NCI-H2171 treated with DMSO at 0.1 percent for 48 hours (cell line): Measurements from ENCODE around the gene MVD.
A peak's percentile ranks its signal among the peaks of the same experiment; 100 is the strongest.
"Not testable (repeated sequence)": the region's sequence is repeated elsewhere in the genome, so short reads cannot be mapped to it uniquely, and the experiment has no call there.

ENCODE experiments used
- DNase-seq: peaks from one replicate; lab custom pipeline; 2025; lab: John Stamatoyannopoulos, UW

The MVD gene

DNA sequence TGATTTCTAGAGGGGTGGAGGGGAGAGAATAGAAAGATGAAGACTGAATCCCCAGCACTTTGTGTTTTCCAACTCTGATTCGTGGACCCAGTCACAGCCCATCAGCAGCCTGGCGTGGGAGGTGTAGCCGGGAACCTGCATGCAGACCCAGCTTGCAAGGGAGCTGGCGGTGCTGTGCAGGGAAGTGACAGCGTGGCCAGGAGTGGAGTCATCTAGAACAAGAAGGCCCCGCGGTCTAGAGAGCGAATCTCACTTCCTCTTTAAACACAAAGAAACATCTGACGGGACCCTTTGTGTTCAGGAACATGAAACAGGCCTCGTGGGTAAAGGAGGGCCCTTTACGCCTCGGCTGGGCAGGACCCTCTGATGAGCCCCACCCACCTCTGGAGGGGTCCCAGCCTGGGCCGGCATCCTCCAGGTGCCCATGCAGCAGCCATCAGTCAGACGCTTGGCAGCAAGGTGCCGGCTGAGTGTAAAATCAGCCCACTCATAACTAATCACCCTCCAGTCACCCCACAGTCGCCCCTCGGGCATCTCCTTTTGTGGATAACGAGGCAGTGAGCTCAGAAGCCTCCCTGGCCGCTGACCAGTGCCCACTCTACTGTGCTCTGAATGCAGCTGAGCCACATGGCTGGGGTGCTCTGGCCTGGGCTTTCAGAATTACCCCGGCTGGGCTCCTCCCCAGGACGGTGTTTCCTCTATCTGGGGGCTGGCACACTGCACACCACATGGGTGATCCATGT, 19.0 kb upstream of the MVD start:
- no peak for DNase-seq

DNA sequence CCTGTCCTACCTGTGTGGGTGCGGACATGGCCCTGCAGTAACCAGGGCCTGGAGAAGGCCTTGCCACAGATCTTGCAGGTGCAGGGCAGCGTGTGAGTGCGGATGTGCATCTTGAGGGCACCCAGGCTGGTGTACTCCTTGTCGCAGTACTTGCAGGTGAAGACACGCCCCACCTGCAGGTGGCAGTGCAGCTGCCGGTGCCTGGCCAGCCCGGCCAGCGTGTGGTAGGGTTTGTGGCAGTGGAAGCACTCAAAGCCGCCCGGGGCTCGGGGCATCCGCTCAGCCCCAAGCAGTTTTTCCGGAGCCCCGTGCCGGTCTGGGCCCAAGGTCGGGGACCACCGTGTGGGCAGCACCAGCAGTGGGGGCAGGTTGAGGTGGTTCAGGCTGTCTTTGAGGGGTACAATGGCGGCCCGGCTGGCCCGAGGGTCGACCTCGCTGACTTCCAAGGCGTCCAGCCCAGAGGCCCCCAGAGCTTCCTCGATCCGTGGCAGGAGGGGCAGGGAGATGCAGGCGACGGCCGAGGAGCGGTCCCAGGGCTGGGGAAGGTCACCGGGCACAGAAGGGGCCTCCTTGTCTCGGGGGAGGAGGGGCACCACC, 18.3 kb upstream of the MVD start:
- DNase-seq = no peak

DNA sequence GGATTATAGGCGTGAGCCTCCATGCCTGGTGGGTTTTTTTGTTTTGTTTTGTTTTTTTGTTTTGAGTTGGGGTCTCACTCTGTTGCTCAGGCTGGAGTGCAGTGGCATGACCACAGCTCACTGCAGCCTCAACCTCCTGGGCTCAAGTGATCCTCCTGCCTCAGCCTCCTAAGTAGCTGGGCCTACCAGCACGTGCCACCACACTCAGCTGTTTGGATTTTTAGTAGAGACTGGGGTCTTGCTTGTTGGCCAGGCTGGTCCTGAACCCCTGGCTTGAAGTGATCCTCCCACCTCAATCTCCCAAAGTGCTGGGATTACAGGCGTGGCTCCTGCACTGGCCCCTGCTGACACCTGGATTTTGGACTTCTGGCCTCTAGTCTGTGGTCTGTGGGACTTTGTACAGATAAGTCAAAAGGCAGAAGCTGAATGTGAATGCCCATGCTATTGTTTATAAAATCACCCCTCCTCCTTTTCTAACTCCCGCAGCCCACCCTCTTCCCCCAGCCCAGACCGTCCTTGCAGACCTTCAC, 17.7 kb upstream of the MVD start:
- no peak for DNase-seq

DNA sequence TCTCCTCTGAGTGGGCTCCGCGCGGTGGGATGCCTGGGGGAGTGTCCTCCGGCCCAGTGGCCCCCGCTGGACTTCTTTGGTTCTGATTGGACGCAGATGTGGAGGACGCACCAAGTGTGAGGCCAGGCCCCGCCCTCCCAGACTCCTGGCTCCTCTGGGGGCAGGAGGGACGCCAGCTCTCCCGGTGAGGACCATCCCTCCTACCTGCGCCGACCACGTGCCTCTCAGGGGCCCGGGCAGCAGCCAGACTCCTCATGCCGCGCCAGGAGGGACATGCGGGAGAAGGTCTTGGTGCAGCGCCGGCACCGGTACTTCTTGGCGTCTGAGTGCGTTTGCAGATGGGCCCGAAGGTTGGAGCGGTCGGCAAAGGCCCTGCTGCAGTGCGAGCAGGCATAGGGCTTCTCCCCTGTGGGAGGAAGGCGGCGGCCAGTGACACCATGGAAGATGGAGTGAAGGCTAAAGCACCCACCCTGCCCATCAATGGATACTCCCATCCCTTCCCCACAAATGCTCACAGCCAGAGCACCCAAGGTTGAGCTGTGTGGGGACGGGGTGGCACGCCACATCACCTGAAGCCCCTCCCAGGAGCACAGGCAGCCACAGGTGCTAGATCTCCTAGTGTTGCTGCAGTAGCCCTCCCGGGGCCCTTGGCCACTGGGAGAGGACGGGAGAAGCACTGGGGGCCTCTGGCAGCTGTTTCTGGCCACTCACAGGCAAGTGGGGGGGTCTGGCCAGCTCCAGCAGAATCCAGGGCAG, 15.5 kb upstream of the MVD start:
- no peak for DNase-seq

DNA sequence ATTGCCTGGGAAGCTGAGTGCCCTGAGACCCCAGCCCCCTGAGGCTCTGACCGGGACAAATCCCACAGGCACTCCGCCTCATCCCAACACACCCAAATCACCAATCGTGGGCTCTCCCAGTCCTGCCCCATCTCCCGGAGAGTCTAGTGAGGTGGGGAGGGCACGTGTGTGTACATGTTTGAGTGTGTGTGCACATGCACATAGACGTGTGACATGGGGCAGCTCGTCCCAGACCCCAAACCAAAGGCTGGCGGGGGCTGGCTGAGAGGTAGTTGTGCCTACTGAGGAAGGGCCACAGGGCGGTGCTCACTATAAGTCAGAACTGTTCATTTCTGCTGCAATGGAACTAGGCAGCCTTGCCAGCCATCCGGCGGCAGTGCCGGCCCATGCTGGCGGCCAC, 14.8 kb upstream of the MVD start:
- DNase-seq = no peak

DNA sequence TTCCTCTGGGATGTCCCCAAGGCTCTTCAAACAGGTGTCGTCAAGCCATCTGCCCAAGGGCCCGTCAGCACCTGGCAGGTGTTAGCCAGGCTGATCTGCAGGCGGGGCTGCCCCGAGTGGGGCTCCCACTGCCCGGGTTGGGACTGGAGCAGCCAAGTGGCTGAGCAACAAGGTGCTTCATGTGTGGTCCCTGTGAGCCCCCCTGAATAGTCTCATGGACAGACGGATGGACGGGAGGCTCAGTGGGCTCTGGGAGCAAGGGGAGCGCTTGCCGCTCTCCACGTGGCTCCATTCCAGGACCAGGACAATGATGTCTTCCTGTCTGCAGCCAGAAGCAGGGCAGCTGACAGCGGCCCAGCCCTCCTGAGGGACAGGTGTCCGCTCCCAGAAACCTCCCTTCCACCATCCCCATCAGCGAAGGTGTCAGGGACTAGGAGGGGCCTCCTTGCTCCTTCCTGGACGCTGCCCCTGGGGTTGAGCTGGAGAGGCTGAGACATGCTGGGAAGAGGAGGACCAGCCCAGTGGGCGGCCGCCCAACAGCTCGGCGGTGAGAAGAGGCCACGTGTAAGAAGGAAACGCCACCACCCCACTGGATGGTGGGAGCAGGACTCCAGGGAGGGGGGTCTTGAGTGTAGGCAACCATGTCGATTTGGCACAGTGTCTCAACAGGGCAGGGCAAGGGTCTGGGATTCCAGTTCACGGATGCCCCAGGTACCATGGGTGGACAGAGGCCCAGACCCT, 13.8 kb upstream of the MVD start:
- no peak for DNase-seq

DNA sequence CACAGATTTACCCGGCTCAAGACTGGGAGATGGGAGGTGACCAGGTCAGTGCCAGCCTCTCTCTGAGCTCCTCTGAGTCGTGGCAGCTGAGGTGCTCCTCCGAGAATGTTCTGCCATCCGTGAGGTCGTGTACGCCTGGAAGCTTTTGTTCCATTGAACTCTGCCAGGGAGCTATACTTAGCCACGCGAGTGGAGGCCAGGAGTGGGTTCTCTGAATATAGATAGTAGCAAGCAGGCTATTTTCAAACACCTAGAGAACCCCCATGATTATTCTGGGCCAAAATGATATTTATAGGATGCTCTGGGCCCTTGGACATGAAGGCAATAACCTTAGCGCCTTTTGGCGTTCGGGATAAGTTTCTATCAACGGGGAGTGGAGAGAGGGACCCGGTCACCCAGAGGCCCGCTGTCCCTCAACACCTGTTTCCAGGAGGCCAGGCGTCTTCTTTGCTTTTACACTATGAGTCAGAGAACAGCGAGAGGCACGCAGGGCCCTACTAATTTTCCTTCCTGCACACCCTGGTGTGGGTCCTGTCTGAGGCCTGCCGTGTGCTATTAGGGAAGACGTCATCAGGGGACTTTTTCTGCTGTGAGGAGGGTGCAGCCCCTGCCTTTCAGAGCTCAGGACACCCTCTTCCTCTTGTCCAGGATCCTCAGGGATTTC, 11.0 kb upstream of the MVD start:
- DNase-seq = no peak

DNA sequence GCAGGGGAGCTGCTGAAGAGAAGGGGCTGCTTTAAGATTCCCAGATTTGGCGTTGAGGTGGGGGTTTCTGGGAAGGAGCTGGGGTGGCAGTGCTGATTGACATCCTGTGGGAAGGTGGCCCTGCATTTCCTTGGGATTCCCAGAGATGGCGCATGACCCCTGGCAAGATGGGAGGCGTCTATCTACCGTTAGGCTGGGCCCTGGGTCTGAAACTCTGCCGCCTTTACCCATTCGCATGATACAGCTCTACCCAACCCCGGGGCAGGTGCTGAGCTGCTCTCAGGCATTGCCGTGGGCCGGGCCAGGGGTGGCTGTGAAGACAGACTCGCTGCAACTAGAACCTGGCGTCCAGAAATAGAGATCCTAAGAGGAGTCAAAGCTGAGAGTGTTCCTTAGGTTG, 9.9 kb upstream of the MVD start:
- DNase-seq = no peak

DNA sequence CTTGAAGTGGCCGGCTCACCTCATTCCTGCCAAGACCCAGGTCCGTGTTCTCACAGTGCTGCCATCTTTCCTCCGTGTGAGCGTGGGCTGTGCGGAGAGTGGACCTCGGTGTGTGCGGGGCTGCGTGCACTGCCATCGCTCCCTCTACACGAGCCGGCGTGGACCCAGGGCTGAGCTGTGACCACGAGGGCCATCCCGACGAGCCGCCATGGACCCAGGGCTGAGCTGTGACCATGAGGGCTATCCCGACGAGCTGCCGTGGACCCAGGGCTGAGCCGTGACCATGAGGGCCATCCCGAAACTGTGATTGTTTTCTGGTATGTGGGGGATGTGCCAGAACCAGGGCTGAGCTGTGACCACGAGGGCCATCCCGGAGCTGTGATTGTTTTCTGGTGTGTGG, 8.9 kb upstream of the MVD start:
- no peak for DNase-seq

DNA sequence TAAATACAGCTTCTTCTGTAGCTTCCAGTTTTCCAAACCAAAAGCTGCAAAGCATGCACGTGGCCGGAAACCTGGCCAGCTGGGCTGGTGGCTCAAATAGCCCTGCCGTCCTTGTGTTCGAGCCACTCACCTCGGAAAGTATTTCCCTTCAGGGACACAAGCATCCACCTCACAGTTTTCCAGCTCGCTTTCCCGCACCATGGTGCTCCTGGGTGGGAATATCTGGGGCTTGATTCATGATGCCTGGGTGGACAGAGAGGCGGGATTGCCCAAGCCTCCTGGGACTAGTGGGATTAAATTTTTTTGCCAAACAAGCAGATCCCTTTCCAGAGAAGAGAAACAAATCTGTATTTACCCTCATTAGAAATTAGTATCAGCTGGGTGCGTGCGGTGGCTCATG, 7.1 kb upstream of the MVD start:
- no peak for DNase-seq

DNA sequence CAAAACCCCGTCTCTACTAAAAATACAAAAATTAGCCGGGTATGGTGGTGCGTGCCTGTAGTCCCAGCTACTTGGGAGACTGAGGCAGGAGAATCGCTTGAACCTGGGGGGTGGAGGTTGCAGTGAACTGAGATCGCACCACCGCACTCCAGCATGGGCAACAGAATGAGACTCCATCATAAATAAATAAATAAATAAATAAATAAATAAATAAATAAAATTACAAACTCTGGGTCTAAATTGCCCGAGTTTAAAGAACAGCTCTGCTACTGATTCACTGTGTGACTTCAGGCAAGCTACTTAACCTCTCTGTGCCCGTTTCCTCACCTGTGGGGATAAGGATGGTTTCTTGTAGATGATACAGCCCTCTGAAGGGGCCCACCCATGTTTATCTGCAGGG, 6.6 kb upstream of the MVD start:
- not testable (repeated sequence) for DNase-seq

DNA sequence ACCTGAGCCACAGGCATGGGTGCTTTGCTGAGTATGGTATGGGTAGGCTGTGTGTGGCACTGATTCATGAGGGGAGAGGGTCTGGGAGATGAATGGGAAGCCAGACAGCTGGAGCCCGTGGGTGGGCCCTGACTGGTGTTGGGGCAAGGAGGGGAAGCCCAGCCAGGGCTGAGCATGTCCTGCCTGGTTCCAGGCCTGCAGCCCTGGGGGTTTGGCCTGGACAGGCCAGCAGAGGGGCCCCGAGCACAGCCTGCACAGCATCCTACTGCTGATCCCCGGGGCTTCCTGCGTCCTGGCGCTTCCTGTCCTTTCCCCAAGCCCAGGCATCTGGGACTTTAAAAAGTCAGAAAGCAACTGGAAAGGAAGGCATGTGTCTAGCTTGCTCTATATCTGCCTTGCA, 4.6 kb upstream of the MVD start:
- DNase-seq = no peak

DNA sequence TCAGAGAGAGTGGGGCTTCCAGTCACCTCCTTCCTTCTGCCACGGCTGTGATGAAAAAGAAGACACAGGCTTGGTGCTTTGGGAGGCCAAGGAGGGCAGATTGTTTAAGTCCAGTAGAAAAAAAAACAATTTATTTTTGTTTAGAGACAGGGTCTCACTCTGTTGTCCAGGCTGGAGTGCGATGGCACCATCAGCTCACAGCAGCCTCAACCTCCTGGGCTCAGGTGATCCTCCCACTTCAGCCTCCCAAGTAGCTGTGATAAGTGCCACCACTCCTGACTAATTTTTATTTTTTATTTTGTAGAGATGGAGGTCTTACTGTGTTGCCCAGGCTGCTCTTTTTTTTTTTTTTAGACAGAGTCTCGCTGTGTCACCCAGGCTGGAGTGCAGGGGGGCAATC, 2.7 kb upstream of the MVD start:
- no peak for DNase-seq

DNA sequence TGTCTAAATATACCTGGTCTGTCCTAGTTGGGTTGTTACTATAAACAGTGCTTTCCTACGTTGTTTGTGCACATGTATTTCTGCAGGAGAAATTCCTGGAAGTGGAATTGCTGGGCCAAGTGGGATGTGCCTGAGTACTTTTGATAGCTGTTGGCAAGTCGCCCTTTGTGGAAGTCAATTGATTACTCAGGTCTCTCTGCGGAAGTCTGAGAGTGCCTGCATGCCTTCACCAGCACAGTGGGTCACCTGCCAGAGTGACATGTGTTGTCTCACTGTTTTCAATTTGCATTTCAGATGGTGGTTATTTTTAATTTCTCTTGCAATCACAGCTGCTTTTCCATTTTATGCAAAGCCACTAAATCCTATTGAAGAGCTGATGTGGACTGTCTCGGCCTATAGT, 2.3 kb upstream of the MVD start:
- no peak for DNase-seq

DNA sequence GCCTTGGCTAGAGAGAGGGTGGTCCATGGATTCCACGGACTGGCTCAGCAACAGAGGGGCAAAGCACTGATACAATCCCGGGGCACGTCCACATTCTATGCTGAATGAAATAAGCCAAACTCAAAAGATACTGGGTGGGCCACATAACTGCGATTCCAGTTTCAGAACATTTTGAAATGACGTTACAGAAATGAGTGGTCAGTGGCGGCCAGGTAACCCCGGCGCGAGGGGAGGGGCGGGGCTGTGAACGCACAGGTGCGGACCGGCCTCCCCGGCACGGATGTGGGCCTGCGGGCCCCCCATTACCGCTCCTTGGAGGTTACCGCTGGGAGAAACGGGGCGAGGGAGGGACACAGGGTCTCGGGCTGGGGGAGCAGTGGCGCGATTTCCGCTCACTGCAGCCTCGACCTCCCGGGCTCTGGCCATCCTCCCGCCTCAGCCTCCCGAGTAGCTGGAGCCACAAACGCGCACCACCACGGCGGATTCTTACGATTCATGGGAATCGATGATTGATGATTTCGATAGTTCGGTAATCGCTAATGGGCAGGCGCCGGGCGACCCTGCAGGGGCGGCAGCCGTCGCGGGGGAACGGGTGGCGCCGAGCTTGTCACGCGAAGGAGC, 559 bp downstream of the MVD start:
- no peak for DNase-seq

DNA sequence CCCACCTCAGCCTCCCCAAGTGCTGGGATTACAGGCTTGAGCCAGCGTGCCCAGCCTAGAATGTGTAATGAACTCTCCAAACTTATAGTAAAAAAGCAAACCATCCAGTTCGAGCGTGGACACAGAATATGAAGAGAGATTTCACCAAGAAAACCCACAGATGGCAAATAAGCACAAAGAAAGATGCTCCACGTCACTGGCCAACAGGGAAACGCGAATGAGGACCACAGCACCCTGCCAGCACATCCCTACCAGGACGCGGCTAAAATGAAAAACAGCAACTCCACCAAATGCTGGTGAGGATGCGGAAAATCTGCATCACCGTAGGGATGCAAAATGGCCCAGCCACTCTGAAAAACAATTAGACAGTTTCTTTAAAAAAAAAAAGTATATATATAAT, 1.4 kb downstream of the MVD start:
- no peak for DNase-seq

DNA sequence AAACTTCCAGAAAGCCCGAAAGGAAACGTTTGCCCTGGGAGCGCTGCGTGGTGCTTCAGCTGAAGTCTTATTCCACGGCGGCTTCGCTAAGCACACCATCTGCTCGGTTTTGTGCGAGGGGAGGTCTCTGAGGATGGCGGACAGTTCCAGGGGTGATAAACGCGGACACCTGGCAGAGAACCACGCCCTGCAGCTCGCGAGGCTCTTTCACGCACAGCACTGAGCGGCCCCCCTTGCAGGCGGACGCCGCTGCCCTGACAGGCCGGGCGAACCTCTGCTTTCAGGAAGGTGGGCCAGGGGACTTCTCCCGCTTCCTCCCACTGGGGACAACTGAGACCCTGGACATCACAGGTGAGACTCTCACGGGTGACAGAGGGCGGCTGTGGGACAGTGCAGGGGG, 3.7 kb downstream of the MVD start:
- no peak for DNase-seq

DNA sequence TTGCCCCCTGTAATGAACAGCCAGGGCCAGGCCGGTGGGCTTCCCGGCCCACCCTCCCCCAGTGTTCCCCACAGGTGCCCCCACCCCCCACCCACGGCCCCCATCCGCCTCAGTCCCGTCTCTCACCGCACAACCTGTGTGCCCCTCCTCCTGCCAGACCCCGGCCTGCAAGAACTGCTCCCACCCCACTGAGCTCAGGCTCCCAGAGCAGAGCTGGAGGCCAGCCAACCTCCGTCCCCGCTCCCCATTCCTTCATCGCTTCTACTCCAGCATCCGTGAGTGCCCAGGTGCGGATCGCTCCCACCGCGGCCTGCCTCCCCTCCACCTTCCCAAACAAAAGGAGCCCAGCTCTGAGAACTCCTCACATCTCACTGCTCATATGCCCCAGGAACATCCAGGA, 4.2 kb downstream of the MVD start:
- DNase-seq = peak; percentile 40

DNA sequence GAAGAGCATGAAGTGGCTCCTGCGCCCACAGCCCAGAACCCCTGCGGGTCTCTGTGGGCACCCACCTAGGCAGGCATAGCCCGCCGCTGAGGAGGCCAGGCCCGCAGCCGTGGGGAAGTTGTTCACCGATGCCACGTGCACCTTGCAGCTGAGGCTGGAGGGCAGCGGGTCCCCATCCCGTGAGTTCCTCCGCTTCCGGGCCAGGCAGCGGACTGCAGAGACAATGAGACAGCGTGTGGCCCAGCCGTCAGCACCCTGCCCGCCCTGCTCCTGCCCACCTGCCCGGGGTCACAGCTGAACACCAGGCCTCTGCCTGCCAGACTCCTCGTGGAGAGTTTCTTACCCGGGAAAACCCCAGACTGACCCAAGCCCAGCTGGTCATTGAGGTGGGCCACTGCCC, 5.5 kb downstream of the MVD start:
- no peak for DNase-seq

DNA sequence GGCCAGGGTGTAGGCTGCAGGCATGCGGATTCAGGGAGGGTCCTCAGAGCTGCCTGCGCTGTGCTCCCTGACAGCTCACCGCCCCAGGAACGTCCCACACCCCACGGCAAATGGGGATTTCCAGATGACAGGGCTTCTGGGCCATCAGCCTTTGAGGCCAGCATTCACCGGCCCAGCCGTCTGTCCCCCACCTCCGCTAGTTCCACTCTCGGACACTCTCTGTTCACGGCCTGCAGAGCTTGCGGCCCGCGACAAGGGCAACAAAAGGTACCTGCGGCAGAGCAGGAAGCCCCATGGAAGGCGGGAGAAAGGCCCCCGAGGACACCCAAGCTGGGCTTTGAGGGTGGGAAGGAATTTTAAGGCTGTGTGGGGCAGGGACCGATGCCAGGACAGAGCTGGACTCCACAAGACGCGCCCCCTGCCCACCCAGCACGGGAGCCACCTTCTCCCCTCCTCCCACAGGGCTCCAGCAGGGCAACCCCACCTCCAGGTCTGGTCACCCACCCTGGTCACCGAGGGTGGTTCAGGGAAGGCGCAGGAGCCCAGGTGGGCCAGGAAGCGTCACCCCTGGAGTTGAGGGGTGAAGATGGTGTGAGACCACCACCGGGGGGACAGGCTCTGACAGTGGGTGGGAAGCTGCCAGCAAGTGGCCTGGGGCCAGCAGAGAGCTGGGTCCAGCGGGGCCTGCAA, 6.5 kb downstream of the MVD start:
- no peak for DNase-seq

DNA sequence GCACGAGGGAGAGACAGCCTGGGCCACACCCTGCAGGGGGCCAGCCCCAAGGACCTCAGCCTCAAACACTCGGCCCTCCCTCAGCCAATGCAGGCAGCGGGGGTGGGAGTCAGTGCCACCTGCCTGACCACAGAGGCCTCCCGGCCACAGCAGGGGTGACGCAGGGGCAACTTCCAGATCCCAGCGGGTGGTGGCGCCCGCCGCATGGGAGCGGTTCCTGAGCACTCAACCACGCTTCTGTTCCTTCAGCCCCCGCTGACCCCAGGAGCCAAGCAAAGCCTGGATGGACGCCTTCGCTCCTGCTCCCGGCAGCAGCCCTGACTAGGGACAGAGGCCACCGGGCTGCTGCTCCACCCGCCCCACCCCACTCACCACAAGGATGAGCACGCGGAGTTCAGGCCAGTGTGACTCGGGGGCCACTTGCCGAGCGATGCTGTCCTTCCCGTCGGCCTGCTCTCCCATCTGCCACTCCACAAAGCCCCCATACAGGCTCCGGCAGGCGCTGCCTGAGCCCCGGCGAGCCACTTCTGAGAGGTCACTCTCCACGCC, 7.1 kb downstream of the MVD start:
- DNase-seq = no peak
